ENCODE measurements around the gene PDLIM5.

PDLIM5 gene

DNA sequence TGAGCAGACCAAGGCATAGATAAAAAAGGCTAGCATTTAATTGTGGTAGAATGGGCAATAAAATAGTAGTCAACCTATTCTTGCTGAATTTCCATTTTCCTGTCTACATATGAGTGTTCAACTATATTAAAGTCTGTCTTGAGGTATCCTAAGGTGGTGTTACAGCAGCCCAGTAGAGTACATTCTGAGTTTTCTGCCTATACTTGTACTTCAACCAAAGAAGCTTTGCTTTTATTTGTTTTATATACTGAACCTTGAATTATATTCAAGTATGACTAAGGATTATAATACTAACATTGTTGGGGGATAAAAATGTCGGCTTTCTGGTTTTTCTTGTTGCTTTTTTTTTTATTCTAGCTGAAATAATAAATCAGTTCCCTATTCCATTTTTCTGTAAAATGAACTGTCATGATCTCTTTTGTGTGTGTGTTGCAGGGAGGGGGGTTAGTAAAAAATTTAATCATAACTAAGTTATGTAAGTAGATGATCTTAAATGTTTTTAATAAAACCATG, 106.7 kb downstream of the PDLIM5 start (continued):
- TF ChIP-seq, protein P1, sequence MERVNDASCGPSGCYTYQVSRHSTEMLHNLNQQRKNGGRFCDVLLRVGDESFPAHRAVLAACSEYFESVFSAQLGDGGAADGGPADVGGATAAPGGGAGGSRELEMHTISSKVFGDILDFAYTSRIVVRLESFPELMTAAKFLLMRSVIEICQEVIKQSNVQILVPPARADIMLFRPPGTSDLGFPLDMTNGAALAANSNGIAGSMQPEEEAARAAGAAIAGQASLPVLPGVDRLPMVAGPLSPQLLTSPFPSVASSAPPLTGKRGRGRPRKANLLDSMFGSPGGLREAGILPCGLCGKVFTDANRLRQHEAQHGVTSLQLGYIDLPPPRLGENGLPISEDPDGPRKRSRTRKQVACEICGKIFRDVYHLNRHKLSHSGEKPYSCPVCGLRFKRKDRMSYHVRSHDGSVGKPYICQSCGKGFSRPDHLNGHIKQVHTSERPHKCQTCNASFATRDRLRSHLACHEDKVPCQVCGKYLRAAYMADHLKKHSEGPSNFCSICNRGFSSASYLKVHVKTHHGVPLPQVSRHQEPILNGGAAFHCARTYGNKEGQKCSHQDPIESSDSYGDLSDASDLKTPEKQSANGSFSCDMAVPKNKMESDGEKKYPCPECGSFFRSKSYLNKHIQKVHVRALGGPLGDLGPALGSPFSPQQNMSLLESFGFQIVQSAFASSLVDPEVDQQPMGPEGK (CRISPR knock-in tag; IDR thresholded peaks at IDR 0.05; ENCODE audit: borderline replicate concordance): no peak
- TF ChIP-seq CSDC2 (CRISPR knock-in tag; IDR thresholded peaks at IDR 0.05) (no peak), GLIS3 (CRISPR knock-in tag; IDR thresholded peaks at IDR 0.05) (no peak), ARNTL (CRISPR knock-in tag; IDR thresholded peaks at IDR 0.05; ENCODE audit: borderline replicate concordance, low read depth) (no peak), ZNF8 (CRISPR knock-in tag; IDR thresholded peaks at IDR 0.05) (no peak)

- no peak for ATAC-seq
- TF ChIP-seq ISL1 (CRISPR knock-in tag; IDR thresholded peaks at IDR 0.05): no peak
- no peak for TF ChIP-seq POU6F1 (CRISPR knock-in tag; IDR thresholded peaks at IDR 0.05; ENCODE audit: borderline replicate concordance, low read depth)
- TF ChIP-seq ARNTL (CRISPR knock-in tag; IDR thresholded peaks at IDR 0.05; ENCODE audit: borderline replicate concordance, low read depth): no peak
- TF ChIP-seq ZC3H10 (CRISPR knock-in tag; IDR thresholded peaks at IDR 0.05): no peak
- no peak for TF ChIP-seq CREB5 (CRISPR knock-in tag; IDR thresholded peaks at IDR 0.05; ENCODE audit: low read depth)
- TF ChIP-seq, protein P2, sequence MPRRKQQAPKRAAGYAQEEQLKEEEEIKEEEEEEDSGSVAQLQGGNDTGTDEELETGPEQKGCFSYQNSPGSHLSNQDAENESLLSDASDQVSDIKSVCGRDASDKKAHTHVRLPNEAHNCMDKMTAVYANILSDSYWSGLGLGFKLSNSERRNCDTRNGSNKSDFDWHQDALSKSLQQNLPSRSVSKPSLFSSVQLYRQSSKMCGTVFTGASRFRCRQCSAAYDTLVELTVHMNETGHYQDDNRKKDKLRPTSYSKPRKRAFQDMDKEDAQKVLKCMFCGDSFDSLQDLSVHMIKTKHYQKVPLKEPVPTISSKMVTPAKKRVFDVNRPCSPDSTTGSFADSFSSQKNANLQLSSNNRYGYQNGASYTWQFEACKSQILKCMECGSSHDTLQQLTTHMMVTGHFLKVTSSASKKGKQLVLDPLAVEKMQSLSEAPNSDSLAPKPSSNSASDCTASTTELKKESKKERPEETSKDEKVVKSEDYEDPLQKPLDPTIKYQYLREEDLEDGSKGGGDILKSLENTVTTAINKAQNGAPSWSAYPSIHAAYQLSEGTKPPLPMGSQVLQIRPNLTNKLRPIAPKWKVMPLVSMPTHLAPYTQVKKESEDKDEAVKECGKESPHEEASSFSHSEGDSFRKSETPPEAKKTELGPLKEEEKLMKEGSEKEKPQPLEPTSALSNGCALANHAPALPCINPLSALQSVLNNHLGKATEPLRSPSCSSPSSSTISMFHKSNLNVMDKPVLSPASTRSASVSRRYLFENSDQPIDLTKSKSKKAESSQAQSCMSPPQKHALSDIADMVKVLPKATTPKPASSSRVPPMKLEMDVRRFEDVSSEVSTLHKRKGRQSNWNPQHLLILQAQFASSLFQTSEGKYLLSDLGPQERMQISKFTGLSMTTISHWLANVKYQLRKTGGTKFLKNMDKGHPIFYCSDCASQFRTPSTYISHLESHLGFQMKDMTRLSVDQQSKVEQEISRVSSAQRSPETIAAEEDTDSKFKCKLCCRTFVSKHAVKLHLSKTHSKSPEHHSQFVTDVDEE (CRISPR knock-in tag; IDR thresholded peaks at IDR 0.05): no peak
- TF ChIP-seq ESRRG (CRISPR knock-in tag; IDR thresholded peaks at IDR 0.05): no peak
- TF ChIP-seq TCF4 (CRISPR knock-in tag; IDR thresholded peaks at IDR 0.05; ENCODE audit: borderline replicate concordance): no peak
- TF ChIP-seq CSDC2 (CRISPR knock-in tag; IDR thresholded peaks at IDR 0.05): no peak
- no peak for TF ChIP-seq RARB (CRISPR knock-in tag; IDR thresholded peaks at IDR 0.05)
- no peak for TF ChIP-seq ZFP3 (CRISPR knock-in tag; IDR thresholded peaks at IDR 0.05)
- no peak for TF ChIP-seq ZNF565 (CRISPR knock-in tag; conservative IDR thresholded peaks at IDR 0.05; ENCODE audit: low read depth)
- TF ChIP-seq ZNF70 (CRISPR knock-in tag; IDR thresholded peaks at IDR 0.05): no peak
- TF ChIP-seq TOX (CRISPR knock-in tag; IDR thresholded peaks at IDR 0.05; ENCODE audit: borderline replicate concordance): no peak
These were observed 107.6 kb downstream of the PDLIM5 start for GRCh38 chr4:94559351-94559806.

DNA sequence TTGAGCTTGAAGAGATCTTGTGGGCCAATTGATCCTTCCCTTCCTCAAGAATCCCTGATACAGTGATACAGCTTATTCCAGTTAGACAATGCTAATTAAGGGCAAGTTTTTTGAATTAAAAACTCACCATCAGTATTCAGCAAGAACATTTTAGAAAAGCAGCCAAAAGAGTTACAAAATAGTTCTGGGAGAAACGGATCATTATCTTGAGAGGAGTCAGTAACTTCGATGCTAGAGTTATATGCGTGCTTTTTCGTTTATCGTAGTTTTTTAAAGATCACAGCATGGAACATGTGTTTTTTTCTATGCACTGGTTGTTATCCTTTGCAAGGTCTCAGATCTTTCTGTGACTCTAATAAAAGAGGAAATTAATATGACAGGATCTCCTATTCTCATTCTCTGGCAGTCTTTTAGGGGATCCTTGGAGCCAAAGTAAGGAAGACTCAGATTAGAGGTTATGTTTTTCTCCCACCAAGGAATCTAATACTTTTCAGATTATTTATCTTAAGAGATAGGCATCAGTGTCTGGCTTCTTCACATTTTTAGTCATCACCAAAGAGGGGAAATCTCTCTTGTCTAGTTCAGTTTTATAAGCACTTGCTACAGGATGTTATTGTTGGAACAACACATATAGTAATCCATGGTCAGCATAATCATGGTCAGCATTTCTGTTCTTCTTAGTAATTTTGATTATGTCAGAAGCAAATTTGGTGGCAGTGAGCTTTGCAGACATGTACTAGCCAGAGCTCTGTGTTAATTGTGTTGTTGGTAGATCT, 109.7 kb downstream of the PDLIM5 start:
- peak; percentile 67 for ATAC-seq
- no peak for TF ChIP-seq ZNF70 (CRISPR knock-in tag; IDR thresholded peaks at IDR 0.05)
- TF ChIP-seq TCF4 (CRISPR knock-in tag; IDR thresholded peaks at IDR 0.05; ENCODE audit: borderline replicate concordance): no peak
- TF ChIP-seq ZC3H10 (CRISPR knock-in tag; IDR thresholded peaks at IDR 0.05): no peak
- TF ChIP-seq ISL1 (CRISPR knock-in tag; IDR thresholded peaks at IDR 0.05): peak; percentile 79

DNA sequence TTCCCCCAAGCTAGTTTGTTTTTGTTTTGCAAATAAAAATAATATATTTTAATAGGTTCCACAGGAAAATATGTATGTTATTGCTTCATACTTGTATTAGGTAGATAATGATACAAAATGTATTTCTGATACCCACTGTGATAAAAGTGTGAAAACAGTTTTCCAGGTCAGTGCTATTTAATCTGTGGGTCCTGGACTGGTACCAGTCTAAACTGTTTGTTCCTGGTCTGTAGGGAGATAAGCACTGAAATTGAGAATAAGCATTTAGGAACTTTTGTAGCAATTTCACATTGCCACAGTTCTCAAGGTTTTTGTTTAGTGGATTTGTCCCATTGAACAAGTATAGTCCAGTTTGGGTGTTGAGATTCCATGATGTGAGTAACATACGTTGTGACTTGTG, 110.5 kb downstream of the PDLIM5 start:
- no peak for ATAC-seq
- TF ChIP-seq, protein P2 (CRISPR knock-in tag; IDR thresholded peaks at IDR 0.05): no peak
- TF ChIP-seq TOX (CRISPR knock-in tag; IDR thresholded peaks at IDR 0.05; ENCODE audit: borderline replicate concordance): no peak
- TF ChIP-seq SNAI2 (CRISPR knock-in tag; IDR thresholded peaks at IDR 0.05): no peak
- no peak for TF ChIP-seq ARNTL (CRISPR knock-in tag; IDR thresholded peaks at IDR 0.05; ENCODE audit: borderline replicate concordance, low read depth)
- no peak for TF ChIP-seq OSR1 (CRISPR knock-in tag; IDR thresholded peaks at IDR 0.05)
- no peak for TF ChIP-seq ZFP3 (CRISPR knock-in tag; IDR thresholded peaks at IDR 0.05)

Measured in SK-N-SH treated with all-trans-retinoic acid at 6 μM for 48 hours (cell line).